ENCODE measurements around the gene IL31RA. TPM values are rescaled to one million over a fixed set of nuclear protein-coding genes. Genes with fewer than 3 reads are reported as not detected.

IL31RA gene
- total and polyA plus RNA-seq, 10 of the 15 experiments (the other 5 are each of a cell fraction or from before 2014, with no cell fraction given): 0.03 to 0.31 (median 0.11) TPM; not detected in 2

DNA sequence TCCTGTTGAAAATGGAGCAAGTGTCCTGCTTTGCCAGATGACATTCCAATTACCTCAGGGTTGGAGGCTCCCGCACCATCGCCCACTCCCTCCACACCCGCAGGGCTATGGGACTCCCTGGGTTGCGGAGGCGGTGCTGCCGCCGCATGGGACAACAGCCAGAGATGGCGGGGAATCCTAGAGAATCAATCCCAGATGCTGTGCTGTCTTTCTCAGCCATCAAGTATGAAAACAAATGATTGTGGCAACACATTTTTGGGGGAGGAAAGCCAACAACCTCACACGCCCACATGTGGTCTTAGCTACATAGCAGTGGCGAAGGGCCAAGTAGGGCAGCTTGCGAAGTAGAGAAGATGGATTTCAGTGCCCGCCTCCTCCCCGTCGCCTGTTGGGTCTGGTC is 46.7 kb downstream of the IL31RA start (continued):
- TF ChIP-seq, protein P1, sequence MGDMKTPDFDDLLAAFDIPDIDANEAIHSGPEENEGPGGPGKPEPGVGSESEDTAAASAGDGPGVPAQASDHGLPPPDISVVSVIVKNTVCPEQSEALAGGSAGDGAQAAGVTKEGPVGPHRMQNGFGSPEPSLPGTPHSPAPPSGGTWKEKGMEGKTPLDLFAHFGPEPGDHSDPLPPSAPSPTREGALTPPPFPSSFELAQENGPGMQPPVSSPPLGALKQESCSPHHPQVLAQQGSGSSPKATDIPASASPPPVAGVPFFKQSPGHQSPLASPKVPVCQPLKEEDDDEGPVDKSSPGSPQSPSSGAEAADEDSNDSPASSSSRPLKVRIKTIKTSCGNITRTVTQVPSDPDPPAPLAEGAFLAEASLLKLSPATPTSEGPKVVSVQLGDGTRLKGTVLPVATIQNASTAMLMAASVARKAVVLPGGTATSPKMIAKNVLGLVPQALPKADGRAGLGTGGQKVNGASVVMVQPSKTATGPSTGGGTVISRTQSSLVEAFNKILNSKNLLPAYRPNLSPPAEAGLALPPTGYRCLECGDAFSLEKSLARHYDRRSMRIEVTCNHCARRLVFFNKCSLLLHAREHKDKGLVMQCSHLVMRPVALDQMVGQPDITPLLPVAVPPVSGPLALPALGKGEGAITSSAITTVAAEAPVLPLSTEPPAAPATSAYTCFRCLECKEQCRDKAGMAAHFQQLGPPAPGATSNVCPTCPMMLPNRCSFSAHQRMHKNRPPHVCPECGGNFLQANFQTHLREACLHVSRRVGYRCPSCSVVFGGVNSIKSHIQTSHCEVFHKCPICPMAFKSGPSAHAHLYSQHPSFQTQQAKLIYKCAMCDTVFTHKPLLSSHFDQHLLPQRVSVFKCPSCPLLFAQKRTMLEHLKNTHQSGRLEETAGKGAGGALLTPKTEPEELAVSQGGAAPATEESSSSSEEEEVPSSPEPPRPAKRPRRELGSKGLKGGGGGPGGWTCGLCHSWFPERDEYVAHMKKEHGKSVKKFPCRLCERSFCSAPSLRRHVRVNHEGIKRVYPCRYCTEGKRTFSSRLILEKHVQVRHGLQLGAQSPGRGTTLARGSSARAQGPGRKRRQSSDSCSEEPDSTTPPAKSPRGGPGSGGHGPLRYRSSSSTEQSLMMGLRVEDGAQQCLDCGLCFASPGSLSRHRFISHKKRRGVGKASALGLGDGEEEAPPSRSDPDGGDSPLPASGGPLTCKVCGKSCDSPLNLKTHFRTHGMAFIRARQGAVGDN (IDR thresholded peaks at IDR 0.05): no peak
- TF ChIP-seq, protein P2, sequence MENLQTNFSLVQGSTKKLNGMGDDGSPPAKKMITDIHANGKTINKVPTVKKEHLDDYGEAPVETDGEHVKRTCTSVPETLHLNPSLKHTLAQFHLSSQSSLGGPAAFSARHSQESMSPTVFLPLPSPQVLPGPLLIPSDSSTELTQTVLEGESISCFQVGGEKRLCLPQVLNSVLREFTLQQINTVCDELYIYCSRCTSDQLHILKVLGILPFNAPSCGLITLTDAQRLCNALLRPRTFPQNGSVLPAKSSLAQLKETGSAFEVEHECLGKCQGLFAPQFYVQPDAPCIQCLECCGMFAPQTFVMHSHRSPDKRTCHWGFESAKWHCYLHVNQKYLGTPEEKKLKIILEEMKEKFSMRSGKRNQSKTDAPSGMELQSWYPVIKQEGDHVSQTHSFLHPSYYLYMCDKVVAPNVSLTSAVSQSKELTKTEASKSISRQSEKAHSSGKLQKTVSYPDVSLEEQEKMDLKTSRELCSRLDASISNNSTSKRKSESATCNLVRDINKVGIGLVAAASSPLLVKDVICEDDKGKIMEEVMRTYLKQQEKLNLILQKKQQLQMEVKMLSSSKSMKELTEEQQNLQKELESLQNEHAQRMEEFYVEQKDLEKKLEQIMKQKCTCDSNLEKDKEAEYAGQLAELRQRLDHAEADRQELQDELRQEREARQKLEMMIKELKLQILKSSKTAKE (IDR thresholded peaks at IDR 0.05; ENCODE audit: low read depth, poor library complexity, severe bottlenecking): no peak
- TF ChIP-seq BCL11A (IDR thresholded peaks at IDR 0.05; ENCODE audit: low read depth, low read length) (0 out of 2 replicates have a peak, but pooled peaks have one; percentile 12), ZNF217 (IDR thresholded peaks at IDR 0.05) (no peak), MLLT1 (IDR thresholded peaks at IDR 0.05) (peak; percentile 64; the same call in 1 of the 2 replicates), ASH2L (IDR thresholded peaks at IDR 0.05; ENCODE audit: borderline replicate concordance, low read depth) (no peak), IKZF1 (conservative IDR thresholded peaks at IDR 0.05) (peak; percentile 59), ZZZ3 (IDR thresholded peaks at IDR 0.05; ENCODE audit: control insufficient read depth, insufficient read length, low read depth) (no peak), BHLHE40 (IDR thresholded peaks at IDR 0.05; ENCODE audit: borderline replicate concordance in 1 of 2, low read depth in 2 of 2, low read length in 1 of 2) (no peak)

Measured in GM12878 (cell line).